ENCODE data around the gene KRTAP6-1.

Gene KRTAP6-1, protein sequence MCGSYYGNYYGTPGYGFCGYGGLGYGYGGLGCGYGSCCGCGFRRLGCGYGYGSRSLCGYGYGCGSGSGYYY

DNA sequence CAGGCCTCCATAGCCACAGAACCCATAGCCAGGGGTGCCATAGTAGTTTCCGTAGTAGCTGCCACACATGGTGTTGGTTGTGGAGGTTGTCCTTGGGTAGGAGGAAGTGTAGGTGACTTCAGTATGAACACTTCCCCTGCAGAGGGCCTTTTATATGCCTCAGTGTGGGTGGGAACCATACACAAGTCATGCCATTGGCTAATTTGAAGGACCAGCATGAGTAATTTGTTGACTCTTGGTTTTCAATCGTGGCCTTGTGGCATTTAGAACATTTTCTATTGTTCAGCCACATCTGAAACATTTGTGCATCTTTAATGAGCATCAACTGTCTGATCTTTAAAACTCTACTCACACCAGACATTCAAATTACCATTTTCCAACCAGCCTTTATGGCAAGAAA, at the start of gene KRTAP6-1:
TSS of gene KRTAP6-1 (minus strand) at position 95 of the 400 bp plus-strand sequence. CDS start at position 69, 26 bp downstream.
- no peak for DNase-seq

DNA sequence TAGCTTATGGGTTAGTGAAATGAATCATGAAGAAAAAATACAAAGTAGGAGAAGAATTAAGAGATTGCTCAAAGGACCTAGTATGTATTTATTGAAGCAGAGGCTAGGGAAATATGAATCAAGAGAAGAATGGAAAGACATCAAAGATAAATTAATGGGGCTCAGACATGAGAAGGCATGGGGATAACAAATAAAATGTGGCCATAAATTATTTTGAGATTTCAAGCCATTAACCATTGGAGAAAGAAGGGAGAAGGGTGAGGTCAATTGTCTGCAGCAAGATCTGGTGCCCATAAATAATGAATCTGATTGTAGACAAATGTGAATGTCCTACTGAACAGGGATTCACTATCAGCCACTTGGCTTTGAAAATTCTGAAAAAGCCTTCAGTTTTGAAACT, 39.2 kb upstream of the KRTAP6-1 start:
- DNase-seq: no peak

DNA sequence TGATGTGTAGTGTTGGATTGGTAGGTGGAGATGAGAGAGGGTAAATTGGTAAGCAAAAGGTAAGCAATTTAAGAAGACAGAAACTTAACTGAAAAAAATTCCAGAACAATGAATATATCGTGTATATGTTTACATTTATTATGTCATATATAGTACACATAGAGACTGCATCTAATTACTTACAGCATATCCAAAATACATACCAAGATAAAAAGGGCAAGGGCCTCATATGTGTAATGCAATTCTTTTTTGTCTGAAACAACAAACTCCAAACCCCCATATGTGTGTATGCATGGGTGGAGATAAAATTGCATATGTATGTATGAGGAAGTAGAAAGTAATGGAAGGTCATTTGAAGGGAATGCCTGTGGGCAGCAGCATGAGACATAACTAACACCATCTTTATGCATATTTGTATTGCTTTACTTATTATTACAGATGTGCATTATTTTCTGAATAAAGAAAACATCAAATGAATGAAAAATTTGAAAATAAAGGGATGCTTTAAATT, 33.2 kb upstream of the KRTAP6-1 start:
- no peak for DNase-seq

DNA sequence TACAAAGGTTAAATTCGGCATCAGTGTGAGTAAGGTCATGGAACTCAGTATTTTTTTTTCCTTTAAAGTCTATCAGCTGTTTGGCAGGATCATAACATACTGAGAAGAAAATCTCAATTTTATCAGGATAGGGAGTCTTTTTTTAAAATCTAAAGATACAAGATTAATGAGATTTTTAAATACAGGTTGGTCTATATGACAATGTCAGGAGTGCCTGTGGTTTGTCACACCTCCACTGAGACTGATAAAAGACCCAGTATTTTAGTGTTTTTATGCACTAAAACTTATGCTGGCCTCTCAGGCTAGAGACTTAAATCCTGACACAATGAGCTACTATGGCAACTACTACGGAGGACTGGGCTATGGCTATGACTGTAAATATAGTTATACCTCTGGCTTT, 28.8 kb upstream of the KRTAP6-1 start, which contains the start of gene KRTAP20-3:
TSS of gene KRTAP20-3 (plus strand) at position 301 of the 400 bp plus-strand sequence.
- no peak for DNase-seq

DNA sequence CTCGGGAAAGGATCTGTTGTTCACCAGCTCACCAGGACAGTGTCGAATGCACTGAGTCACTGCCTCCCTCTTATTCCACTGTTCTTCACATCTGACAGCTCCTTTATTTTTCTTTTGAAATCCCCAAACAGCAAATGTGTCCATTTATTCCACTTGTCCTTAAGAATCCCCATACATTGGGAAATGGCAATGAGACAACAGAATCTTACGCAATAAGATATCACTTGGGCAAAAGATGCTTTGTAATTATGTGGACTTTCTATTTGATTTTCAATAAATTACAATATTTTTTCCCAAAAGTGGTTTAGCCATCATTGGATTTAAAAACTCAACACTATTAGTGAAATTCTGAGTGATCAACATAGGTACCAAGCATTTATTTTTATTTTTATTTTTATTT, 25.0 kb upstream of the KRTAP6-1 start:
- no peak for DNase-seq

DNA sequence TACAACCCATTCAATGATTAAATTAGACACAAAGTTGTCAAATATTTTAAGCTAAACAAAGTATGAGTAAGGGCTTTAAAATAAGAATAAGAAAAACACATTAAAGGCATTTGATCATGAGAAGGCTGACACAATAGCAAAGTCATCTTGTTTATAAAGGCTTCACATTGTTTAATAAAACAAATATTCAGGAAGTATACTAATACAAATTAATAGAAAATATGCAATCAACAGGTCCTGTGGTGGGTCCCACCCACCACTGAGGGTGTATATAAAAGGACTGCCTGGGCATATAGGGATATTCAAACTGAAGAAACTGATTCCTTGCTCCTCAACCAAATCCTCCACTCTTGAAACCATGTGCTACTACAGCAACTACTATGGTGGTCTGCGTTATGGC, 21.2 kb upstream of the KRTAP6-1 start, which contains the start of gene KRTAP20-2:
TSS of gene KRTAP20-2 (plus strand) at position 301 of the 400 bp plus-strand sequence. CDS start at position 359, 58 bp downstream.
- no peak for DNase-seq

DNA sequence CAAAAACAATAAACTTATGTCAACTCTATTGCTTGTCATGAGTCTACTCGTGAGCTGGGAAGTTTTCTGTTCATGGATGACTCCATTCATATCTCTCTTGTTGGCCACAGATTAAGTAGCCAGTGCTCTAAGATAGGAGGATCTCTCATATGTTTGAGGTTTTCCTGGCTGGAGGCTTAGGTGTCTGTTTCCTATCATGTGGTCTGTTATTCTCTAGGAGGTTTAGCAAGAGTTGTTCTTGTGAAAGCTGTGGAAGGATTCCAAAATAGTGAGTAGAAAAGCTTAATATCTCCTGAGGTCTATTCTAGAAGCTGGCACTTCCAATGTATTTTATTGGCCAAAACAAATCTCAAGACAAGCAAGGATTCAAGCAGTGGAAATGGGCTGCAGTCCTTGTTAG, 15.5 kb upstream of the KRTAP6-1 start:
- no peak for DNase-seq

DNA sequence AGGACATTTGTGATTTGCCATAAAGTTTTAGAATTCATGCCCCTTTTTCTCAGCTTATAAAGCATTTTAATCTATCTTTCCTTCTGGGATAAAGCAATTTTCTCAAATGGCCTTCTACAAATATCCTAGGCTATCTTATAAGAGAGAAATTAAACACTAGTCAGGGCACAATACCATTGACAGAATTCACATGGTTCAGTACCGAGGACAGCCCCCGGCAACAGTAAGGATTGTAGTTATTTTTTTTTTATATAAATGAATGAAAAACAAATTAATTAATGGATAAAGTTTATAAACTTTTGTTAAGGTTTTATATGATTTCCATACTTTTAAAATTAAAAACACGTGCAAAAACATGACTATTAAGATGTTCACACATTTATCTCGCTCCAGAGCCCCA, 14.4 kb upstream of the KRTAP6-1 start:
- no peak for DNase-seq

DNA sequence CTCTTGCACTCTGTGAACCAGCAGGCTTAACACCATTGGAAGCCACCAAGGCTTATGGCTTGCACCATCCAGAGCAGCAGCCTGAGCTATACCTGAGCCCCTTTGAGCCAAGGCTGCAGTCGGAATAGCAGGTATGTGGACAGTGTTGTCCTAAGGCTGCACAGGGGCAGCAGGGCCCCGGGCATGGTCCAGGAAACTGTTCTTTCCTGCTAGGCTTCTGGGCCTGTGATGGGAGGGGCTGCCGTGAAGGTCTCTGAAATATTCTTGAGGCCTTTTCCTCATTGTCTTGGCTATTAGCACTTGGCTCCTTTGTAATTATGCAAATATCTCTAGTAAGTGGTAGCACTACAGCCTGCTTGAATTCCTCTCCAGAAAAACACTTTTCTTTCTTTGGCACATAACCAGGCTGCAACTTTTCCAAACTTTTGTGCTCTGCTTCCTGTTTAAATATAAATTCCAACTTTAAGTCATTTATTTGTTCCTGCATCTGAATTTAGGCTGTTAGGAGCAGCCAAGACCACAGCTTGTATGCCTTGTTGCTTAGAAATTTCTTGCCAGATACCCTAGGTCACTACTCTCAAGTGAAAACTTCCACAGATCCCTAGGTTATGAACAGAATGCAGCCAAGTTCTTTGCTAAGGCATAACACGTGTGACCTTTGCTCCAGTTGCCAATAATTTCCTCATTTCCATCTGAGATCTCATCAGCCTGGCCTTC, 11.9 kb upstream of the KRTAP6-1 start:
- DNase-seq: no peak

DNA sequence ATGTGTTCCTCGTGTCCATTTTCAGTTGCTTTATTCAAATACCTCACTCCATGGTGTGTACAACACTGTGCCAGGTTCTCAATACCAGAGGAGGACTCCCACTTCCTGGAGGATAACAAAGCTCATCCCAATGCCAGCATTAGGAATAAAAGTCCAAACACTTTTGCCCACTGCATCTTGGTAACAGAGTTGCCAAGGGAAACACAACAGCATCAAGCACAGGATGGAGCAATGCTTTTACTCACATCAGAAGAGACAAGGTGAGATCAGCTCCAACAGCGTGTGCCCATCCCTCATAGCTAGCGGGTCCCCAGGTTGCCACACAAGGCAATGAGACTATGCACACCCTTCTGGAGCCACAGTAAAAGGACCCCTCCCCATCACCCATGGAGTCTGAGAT, 9.6 kb upstream of the KRTAP6-1 start:
- DNase-seq: no peak

DNA sequence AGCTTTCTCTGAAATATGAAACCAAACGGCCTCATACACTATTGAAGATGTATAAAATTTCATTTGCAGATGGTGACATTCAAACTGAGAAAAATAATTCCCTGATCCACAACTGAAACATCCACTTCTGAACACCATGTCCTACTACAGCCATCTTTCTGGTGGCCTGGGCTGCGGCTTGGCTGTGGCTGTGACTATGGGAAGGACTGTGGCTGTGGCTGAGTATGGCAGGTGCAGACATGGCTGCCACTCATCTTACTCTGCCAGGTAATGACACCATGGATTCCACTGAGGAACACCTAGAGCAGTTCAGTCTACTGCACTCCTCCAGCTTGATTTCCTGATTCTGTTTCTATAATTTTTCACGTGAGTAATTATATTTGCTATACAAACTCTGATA, 6.8 kb upstream of the KRTAP6-1 start, which contains the start of gene KRTAP20-4:
TSS of gene KRTAP20-4 (plus strand) at position 106 of the 400 bp plus-strand sequence.
- no peak for DNase-seq

DNA sequence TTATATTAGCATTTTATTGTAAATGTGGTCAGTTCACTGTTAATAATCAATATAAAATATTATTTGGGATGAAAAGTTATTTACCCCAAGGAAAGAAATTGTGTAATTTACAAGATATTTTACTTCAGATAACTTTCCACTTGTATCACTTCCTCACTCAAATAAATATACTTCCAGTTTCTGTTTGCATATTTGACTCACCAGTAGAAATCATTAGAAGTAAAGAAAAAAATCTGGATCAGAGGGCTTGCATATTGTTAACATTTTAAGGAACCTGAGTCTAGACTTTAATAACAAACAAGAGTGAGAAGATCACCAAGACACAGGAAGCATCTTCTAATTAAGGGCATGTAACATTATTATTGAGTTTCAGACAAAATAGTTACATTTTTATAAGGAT, 6.3 kb upstream of the KRTAP6-1 start:
- no peak for DNase-seq

DNA sequence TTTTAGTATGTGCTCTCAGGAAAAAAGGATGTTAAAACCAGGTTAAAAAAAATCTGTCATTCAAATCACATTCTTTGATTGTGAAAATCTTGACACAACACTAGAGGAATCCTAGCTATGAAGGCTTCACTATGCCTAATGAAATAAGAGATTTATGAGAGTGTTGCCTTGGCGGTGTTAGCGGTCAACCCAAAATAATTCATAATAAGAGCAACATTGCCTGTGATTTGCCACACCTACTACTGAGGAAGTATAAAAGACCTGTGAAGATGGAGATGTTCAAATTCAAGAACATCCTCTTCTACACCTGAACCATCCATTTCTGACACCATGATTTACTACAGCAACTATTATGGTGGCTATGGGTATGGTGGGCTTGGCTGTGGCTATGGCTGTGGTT, 2.4 kb upstream of the KRTAP6-1 start, which contains the start of gene KRTAP20-1:
TSS of gene KRTAP20-1 (plus strand) at position 301 of the 400 bp plus-strand sequence. CDS start at position 331, 30 bp downstream.
- DNase-seq: no peak

DNA sequence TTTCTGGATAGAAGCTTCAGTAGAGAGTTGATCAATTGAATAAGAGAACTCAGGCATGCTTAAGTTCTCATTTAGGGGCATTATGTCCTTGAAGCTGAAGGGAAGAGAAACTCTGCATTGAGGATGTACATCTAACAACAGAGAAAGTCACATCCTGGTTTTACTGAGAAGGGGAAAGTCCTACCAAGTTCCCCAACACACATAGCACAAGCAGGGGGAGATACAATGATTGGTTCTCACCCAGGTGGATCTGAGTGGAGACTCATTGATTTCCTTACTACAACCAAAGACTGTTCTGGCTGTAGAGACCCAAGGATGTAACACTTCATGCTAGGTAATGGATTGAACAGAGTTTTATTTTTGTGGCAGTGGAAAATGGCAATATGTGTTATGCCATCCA, 1.5 kb upstream of the KRTAP6-1 start:
- no peak for DNase-seq

DNA sequence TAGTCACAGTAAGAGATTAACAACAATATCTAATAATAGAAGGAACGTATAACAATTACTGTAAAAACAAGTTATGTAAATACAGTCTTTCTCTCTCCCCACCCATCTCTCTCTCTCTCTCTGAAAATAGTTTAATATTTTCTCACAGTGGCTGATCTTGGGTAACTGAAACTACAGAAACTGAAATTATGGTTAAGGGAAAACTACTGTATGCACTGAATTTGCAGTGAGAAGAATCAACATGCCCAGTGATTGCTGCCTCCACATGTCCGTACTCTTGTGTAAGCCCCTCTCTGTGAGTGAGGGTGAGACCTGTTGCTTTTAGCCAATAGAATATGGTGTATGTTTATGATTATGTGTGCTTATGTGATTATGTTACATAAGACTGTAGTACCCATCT, 1.6 kb downstream of the KRTAP6-1 start:
- DNase-seq: no peak

DNA sequence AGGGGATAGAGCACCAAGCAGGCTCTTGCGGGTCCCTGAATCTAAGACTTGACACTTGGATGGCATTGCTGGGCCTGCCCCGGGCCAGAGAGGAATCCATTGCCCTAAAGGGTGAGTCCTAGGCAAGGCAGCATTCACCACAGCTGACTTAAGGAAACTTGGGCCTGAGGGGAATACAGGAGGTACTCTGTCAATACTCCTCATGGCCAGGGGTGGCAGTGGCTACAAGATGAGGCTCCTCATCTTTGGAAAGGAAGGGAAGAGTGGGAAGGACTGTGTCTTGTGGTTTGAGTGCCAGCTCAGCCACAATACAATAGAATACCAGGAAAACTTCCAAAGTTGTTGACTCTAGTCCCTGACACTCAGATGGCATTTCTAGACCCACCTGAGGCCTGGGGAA, 7.8 kb downstream of the KRTAP6-1 start:
- DNase-seq: no peak

DNA sequence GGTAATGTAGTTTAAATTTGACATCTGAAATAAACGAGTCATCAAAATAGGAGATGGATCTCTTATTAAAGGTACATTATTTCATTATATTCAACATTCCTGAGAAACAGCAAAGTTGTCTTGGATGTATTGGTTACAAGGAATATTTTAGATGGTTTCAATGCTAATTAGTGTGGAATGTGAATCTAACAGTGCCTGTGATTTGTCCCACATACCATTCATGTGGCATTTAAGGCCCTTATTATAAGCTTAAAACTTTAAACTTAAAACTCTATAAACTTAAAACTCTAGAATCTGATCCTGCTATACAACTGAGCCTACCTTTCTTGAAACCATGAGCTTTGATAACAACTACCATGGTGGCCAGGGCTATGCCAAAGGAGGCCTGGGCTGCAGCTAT, 12.9 kb downstream of the KRTAP6-1 start, which contains the start of gene KRTAP22-1:
TSS of gene KRTAP22-1 (plus strand) at position 301 of the 400 bp plus-strand sequence.
- DNase-seq: no peak

DNA sequence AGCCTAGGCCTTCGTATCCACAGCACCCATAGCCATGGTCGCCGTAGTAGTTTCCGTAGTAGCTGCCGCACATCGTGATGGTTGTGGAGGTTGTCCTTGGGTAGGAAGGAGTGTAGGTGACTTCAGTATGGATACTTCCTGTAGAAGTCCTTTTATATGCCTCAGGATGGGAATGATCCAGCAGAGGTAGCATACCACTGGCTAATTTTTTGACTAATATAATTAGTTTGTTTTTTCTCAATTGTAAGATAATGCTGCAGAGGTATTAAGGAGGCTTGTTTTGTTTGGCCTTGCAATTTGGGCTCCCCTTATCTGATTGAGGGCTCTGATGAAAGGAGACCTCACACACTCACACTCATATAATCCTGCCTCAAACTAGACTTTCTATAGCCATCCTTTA, 14.9 kb downstream of the KRTAP6-1 start, which contains the start of gene KRTAP6-2:
TSS of gene KRTAP6-2 (minus strand) at position 101 of the 400 bp plus-strand sequence. CDS start at position 73, 28 bp downstream.
- DNase-seq: no peak

DNA sequence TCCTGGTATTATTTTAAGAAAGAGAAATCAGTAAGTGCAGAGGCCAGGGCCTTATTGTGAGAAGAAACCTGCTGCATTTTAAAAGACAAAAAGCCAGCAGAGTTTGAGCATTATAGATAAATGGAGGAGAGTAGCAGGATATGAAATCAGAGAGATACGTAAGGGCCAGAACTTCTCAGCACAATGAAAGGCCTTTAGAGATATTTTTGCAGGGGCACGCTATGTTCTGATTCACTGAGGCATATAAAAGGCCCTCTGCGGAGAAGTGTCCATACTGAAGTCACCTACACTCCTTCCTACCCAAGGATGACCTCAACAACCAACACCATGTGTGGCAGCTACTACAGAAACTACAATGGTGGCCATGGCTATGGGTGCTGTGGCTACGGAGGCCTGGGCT, 21.6 kb downstream of the KRTAP6-1 start, which contains the start of gene KRTAP6-3:
TSS of gene KRTAP6-3 (plus strand) at position 301 of the 400 bp plus-strand sequence. CDS start at position 307, 6 bp downstream.
- DNase-seq: no peak

DNA sequence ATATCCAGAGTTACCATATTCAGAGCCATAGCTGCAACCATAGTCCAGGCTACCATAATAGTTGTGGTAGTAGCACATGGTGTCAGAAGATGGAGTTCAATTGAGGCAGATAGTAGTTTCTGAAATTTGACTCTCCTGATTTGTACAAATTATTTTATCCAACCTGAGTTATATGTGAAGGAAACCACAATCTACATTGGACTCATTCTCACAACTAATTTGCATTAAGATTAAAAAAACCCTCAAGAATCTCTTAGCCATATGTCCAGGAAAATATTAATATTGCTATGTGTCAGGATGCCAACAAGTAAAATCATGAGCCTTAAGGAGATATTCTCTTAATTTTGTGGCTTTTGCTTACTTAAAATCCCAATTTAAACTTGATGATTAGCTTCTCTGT, 23.4 kb downstream of the KRTAP6-1 start, which contains the start of gene KRTAP22-2:
TSS of gene KRTAP22-2 (minus strand) at position 101 of the 400 bp plus-strand sequence.
- DNase-seq: no peak

DNA sequence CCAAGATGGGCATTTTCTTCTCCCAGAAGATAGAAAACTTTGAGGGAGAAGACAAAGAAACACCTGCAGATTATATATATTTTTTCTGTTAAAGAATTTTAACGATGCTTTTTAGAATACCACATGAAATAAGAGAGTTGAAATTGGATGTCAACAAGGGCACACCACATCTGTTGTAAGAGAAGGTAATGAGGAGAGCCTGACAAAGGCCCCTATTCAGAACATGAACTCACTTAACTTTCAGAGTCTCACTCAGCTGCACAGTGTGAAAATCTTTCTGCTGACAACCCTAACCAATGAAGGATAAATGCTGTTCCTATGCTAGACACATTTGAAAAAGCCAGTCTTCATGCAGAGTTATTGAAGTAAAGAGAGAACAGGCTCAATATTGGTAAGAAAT, 30.9 kb downstream of the KRTAP6-1 start:
- DNase-seq: no peak

DNA sequence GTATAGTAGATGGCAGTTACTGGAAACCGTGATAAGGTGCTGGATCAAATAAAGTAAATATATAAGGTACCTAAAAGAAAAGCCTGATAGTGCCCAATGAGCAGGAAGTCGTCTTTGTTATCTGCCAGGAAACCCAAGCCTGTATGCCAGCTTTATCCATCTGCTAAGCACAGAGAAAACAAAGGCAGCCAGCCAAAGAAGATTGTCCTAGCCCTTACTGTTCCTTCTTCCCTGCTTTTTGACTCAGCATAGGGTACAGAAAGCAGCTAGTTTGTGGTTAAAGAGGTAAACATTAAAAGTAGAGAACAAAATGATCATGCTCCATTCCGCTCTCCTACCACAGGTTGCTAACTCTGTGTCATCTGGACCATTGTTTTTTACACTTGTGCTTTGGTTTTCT, 33.6 kb downstream of the KRTAP6-1 start:
- DNase-seq: no peak

DNA sequence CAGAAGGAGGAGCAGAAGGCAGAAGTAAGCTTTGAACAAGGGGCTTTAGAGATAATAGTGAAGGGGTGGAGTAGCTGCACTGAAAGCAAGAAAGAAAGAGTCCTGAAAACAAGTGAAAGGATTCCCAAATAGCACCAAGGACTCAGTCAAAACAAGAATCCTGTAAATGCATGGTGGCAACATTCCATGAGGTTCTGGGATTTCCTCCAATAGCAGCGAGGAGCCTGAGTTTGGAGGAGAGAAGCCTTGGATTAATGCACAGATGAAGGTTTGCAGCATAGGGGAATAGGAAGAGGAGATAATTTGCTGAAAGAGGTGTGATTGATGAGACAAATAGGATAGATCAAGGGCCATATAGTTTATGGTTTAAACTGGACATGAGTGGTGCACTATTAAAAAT, 34.4 kb downstream of the KRTAP6-1 start:
- DNase-seq: no peak

DNA sequence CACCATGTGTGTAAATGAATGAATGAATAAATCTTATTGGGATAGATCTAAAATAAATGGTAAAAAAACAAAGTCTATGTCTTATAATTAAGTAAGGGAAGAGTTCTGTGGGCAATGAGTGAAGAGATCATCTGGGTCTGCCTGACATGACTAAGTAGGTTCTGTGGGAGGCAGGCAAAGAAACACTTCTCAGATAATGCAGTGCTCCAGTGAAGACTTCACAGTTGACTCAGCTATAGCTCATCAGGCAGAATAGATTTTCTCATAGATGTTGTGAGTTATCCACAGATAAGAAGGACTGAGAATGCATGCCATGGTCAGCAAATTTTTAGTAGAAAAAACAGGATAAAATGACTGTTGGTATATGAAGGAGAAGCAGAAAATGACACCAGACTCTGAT, 36.0 kb downstream of the KRTAP6-1 start:
- no peak for DNase-seq
